Mammary epithelial cell (primary cell): Measurements from ENCODE around the gene DLG1.

Experiments used
- CTCF ChIP-seq, 2 donors: IDR thresholded peaks in 1 of 2; conservative IDR thresholded peaks in 1 of 2; 2 replicates each; pipeline ENCODE4 v1.5.1; 2011 to 2012; ENCODE audit warnings: inconsistent platforms in 2 of 2, low read length in 2 of 2, mild to moderate bottlenecking in 2 of 2, control low read depth in 1 of 2, low read depth in 1 of 2; ENCODE audit not compliant: insufficient read depth in 1 of 2; ENCODE audit errors: extremely low read depth in 1 of 2
- EZH2 ChIP-seq: IDR thresholded peaks from 2 replicates; pipeline ENCODE4 v1.6.1; 2012; ENCODE audit warnings: low read length, inconsistent platforms, borderline replicate concordance

GRCh38 chr3:197239857-197240256, 58.6 kb downstream of the DLG1 start:
- no peak for TF ChIP-seq CTCF (conservative IDR thresholded peaks at IDR 0.05 in 1 of 2, IDR thresholded peaks at IDR 0.05 in 1 of 2; ENCODE audit: extremely low read depth in 1 of 2, insufficient read depth in 1 of 2, low read depth in 1 of 2, low read length in 2 of 2)
- TF ChIP-seq EZH2 = no peak
